ENCODE results near the gene MATN1. TPM values are rescaled to one million over a fixed set of nuclear protein-coding genes. Genes with fewer than 3 reads are reported as not detected.

Gene MATN1
- total RNA-seq, 1 donor from 2014 or later = 0.47 TPM

DNA sequence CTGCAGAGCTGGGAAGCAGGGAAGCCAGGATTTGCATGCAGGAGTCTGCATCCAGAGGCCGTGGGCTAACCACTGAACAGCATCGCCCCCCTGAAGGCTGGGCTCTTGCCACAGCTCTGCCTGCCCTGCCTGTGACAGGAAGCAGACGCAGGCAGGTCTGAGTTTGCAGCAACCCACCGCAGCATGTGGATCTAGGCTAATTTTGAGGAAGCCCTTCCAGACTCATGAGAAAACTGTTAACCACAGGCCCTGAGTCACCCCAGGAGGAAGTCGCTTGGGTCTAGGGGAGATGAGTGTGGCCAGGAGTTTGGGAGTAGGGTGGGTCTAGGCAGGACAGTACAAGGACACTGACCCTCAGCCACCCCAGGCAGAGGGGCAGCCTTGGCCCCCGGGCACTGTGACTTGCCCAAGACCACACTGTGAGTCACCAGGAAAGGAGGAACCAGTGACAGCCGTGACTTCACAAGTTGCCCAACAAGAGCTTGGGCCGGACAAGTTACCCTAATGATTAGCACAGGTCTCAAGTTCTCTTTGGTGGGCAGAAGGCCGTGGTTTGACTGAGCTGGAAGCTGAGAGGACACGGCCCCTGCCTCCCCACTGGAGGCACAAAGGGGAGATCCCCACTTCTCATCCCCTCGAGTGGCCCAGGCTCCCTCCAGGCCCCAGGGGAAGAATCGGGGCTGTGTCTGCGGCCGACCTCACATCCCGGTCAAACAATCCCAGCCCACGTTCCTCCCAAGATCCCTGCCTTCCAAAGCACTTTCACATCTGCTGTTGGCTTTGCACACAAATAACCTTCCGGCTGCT, 33.4 kb upstream of the MATN1 start:
- Mint-ChIP-seq H3K27me3 (ENCODE audit: low read depth) (peaks cover 6% of the 10 kb centered on the region), H3K4me3 (ENCODE audit: unreplicated experiment) (no peak overlapping the region), H3K27ac (ENCODE audit: unreplicated experiment) (peak overlapping the region; percentile 84), H3K9me3 (ENCODE audit: low read depth) (no peaks in the 10 kb centered on the region), H3K4me1 (ENCODE audit: low read depth) (peaks cover 17% of the 10 kb centered on the region), H3K36me3 (ENCODE audit: low read depth) (no peaks in the 10 kb centered on the region)
- TF ChIP-seq, protein P1, sequence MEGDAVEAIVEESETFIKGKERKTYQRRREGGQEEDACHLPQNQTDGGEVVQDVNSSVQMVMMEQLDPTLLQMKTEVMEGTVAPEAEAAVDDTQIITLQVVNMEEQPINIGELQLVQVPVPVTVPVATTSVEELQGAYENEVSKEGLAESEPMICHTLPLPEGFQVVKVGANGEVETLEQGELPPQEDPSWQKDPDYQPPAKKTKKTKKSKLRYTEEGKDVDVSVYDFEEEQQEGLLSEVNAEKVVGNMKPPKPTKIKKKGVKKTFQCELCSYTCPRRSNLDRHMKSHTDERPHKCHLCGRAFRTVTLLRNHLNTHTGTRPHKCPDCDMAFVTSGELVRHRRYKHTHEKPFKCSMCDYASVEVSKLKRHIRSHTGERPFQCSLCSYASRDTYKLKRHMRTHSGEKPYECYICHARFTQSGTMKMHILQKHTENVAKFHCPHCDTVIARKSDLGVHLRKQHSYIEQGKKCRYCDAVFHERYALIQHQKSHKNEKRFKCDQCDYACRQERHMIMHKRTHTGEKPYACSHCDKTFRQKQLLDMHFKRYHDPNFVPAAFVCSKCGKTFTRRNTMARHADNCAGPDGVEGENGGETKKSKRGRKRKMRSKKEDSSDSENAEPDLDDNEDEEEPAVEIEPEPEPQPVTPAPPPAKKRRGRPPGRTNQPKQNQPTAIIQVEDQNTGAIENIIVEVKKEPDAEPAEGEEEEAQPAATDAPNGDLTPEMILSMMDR (IDR thresholded peaks at IDR 0.05) = no peak
- DNase-seq (ENCODE audit: low spot score) = peak; percentile 56

DNA sequence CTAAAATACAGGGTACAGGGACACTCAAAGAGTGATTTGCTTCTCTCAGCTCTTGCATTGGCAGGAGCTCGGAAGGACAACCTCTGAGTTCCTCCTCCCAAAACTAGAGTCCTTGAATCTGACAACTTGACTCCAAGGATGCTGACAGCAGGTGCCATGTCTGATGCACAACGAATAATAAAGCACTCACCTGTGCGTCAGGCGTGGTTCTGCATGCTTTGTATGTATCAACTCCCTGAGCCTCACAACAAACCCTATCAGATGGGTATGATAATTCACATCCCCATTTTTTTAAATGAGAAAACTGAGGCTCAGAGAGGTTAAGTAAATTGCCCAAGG, 32.8 kb upstream of the MATN1 start:
- Mint-ChIP-seq H3K4me1 (ENCODE audit: low read depth) (peaks cover 12% of the 10 kb centered on the region), H3K4me3 (ENCODE audit: unreplicated experiment) (no peak overlapping the region), H3K36me3 (ENCODE audit: low read depth) (no peaks in the 10 kb centered on the region), H3K27ac (ENCODE audit: unreplicated experiment) (no peak overlapping the region), H3K9me3 (ENCODE audit: low read depth) (no peaks in the 10 kb centered on the region), H3K27me3 (ENCODE audit: low read depth) (peaks cover 6% of the 10 kb centered on the region)
- TF ChIP-seq, protein P1 (IDR thresholded peaks at IDR 0.05) = no peak
- no peak for DNase-seq (ENCODE audit: low spot score)

GRCh38 chr1:30755746-30756145, 32.4 kb upstream of the MATN1 start:
- Mint-ChIP-seq H3K27ac (ENCODE audit: unreplicated experiment) (no peak overlapping the region), H3K4me3 (ENCODE audit: unreplicated experiment) (no peak overlapping the region)
- no peak for DNase-seq (ENCODE audit: low spot score)

DNA sequence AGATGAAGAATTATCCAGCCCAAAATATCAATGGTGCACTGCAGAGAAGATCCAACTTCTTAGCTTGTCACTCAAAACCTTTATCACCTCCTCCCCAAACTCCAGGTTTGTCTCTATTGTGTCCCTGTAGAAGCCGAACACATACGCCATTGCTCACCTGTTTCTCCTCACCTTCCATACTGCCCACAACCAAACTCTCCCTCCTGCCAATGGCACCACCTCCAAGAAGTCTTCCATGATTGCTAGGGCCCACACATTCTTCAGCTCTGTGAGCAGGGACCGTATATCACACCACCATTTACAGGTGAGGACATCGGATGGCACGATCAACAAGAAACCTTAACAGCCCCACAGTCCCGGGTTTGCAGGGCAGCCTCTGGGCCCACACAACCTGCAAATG, 31.9 kb upstream of the MATN1 start:
- peaks cover 6% of the 10 kb centered on the region for H3K27me3 Mint-ChIP-seq (ENCODE audit: low read depth)
- no peaks in the 10 kb centered on the region for H3K9me3 Mint-ChIP-seq (ENCODE audit: low read depth)
- no peak overlapping the region for H3K4me3 Mint-ChIP-seq (ENCODE audit: unreplicated experiment)
- DNase-seq (ENCODE audit: low spot score) = no peak
- no peaks in the 10 kb centered on the region for H3K36me3 Mint-ChIP-seq (ENCODE audit: low read depth)
- TF ChIP-seq, protein P1 (IDR thresholded peaks at IDR 0.05) = no peak
- H3K27ac Mint-ChIP-seq (ENCODE audit: unreplicated experiment) = no peak overlapping the region
- peaks cover 12% of the 10 kb centered on the region for H3K4me1 Mint-ChIP-seq (ENCODE audit: low read depth)

More at GRCh38 chr1:30755746-30756145, 32.4 kb upstream of the MATN1 start:
- Mint-ChIP-seq H3K9me3 (ENCODE audit: low read depth) (no peaks in the 10 kb centered on the region), H3K36me3 (ENCODE audit: low read depth) (no peaks in the 10 kb centered on the region), H3K4me1 (ENCODE audit: low read depth) (peaks cover 12% of the 10 kb centered on the region), H3K27me3 (ENCODE audit: low read depth) (peaks cover 6% of the 10 kb centered on the region)
- TF ChIP-seq, protein P1 (IDR thresholded peaks at IDR 0.05) = no peak

- H3K4me1 Mint-ChIP-seq (ENCODE audit: low read depth) = peaks cover 12% of the 10 kb centered on the region
- no peak overlapping the region for H3K4me3 Mint-ChIP-seq (ENCODE audit: unreplicated experiment)
- no peaks in the 10 kb centered on the region for H3K36me3 Mint-ChIP-seq (ENCODE audit: low read depth)
- H3K27ac Mint-ChIP-seq (ENCODE audit: unreplicated experiment) = no peak overlapping the region
- H3K27me3 Mint-ChIP-seq (ENCODE audit: low read depth) = peaks cover 6% of the 10 kb centered on the region
- H3K9me3 Mint-ChIP-seq (ENCODE audit: low read depth) = no peaks in the 10 kb centered on the region
- DNase-seq (ENCODE audit: low spot score) = no peak
- TF ChIP-seq, protein P1 (IDR thresholded peaks at IDR 0.05) = no peak
Measured at GRCh38 chr1:30754684-30755171, 31.3 kb upstream of the MATN1 start.
